ENCODE data around the gene TBPL1.
A peak's percentile ranks its signal among the peaks of the same experiment; 100 is the strongest.
"Not testable (repeated sequence)": the region's sequence is repeated elsewhere in the genome, so short reads cannot be mapped to it uniquely, and the experiment has no call there.

The TBPL1 gene

GRCh38 chr6:133952815-133953633 lies at the start of gene TBPL1:
Gene TBPL1, plus strand, starts transcription at chr6:133953224. Its CDS starts 26,902 bp downstream, at chr6:133980126.
- peak; percentile 89 to 92 for DNase-seq (ENCODE audit: low read depth in 2 of 2)

- DNase-seq (ENCODE audit: low read depth in 2 of 2) = no peak
Observed at GRCh38 chr6:133903855-133904254, 49.2 kb upstream of the TBPL1 start.

DNA sequence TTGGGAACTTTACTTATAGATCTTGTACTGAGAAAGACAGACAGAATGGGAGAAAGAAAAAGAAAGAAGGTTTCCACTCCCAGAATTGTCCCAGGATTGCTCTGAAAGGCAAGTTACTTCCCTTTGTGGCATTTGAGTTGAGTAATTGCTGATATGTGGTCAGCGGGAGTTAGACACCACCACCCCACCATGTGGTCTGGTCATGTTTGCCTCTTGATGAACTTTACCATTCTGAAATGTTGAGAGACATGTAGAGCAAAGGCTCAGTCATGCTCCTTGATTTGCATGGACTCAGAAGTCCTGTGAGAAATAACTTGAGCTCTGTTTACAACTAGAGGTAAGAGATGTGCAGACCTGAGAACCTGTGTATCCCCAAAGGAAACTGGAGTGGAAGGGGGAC lies 47.0 kb upstream of the TBPL1 start:
- no peak for DNase-seq (ENCODE audit: low read depth in 2 of 2)

DNA sequence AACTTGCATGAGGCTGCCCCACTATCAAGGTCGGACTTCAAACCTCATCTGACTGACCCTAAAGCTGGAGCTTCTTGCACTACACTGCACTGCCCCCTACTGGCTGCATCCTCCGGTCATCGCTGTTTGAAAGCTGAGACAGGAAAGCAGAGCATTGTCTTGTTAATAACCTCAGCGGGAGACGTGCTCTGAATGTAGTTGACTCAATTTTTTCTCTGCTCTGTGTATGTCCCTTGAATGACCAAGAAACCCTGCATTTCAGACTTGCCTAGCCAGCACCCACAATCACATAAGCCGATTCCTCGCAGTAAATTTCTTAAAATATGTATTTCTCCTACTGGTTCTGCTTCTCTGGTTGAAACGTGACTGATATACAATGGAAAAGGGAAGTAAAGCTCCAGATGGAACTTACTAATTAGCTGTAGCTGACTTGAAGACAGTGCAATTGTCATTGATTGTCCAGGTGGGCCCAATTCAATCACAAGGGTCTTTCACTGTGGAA lies 36.3 kb upstream of the TBPL1 start:
- peak; percentile 16 to 40 for DNase-seq (ENCODE audit: low read depth in 2 of 2)

GRCh38 chr6:133917781-133918180 lies 35.2 kb upstream of the TBPL1 start:
- DNase-seq (ENCODE audit: low read depth in 2 of 2) = no peak

DNA sequence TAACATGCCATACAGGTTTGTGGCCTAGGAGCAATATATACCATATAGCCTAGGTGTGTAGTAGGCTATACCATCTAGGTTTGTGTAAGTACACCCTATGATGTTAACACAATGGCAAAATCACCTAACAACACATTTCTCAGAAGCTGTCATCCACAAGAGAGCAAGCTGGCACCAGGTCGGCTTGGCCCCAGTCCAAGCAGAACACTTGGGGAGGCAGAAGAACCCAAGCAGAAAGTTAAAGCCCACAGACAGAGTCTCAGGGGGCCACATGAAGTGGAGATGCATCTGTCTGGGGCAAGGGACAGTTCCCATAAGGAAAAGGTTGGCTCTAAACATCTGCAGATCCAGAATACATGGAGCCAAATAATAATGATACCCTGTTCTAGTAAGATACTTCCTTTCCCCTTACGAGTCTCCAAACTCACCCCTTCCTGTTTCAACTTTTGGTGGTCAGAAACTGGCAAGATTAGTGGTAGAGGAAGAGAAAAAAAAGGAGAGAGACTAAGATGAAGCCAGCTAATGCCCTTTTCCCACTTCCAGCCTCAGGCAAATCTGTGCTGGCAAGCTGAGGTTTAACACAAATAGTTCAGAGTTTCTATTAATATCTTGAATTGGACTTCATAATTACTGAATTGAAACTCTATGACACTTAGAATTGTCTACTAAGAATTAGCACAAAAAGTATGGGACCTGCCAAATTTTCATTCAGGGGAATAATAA lies 34.7 kb upstream of the TBPL1 start:
- no peak for DNase-seq (ENCODE audit: low read depth in 2 of 2)

- no peak for DNase-seq (ENCODE audit: low read depth in 2 of 2)
Observed at GRCh38 chr6:133919362-133919761, 33.7 kb upstream of the TBPL1 start.

DNA sequence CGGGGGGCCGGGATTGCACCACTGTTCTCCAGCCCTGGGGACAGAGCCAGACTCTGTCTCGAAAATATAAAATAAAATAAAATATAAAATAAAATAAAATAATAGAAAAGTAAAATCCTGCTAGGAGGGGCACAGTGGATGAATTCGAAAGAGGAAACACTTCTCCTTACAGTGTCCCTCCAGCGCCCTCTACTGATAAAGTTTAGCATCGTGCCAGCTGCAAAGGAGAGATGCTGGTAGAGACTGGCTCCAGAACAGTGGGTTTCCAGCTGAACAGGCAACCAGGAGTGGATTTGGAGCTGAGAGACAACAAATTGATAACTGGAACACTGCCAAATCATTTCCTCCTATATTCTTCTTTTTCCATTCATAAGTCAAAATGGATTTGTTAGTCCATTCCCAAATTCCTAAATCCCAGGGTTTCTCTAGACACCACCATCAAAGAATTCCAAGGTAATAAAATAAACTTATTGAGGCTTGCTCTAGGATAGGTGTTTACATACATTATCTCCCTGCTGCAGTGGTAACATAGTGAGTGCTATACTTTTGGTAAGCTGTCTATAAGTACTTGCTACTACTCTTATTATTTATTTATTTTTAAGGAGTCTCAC lies 31.7 kb upstream of the TBPL1 start:
- peak; percentile 2 to 33 for DNase-seq (ENCODE audit: low read depth in 2 of 2)

- peak in 1 of 2 donors; percentile 17 for DNase-seq (ENCODE audit: low read depth in 2 of 2)
Observed at GRCh38 chr6:133923938-133924593, 29.0 kb upstream of the TBPL1 start.

DNA sequence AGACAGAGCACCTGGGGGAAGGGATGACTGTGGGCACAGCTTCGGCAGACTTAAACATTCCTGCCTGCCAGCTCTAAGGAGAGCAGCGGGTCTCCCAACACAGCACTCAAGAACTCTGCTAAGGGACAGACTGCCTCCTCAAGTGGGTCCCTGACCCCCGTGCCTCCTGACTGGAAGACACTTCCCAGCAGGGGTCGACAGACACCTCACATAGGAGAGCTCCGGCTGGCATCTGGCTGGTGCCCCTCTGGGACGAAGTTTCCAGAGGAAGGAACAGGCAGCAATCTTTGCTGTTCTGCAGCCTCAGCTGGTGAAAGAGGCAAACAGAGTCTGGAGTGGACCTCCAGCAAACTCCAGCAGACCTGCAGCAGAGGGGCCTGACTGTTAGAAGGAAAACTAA lies 21.8 kb upstream of the TBPL1 start:
- DNase-seq (ENCODE audit: low read depth in 2 of 2) = not testable (repeated sequence)

GRCh38 chr6:133936352-133936751 lies 16.7 kb upstream of the TBPL1 start:
- DNase-seq (ENCODE audit: low read depth in 2 of 2) = not testable (repeated sequence)

- no peak for DNase-seq (ENCODE audit: low read depth in 2 of 2)
Observed at GRCh38 chr6:133937909-133938308, 15.1 kb upstream of the TBPL1 start.

- DNase-seq (ENCODE audit: low read depth in 2 of 2) = no peak
Observed at GRCh38 chr6:133938533-133938932, 14.5 kb upstream of the TBPL1 start.

GRCh38 chr6:133939778-133940667 lies 13.0 kb upstream of the TBPL1 start:
- DNase-seq (ENCODE audit: low read depth in 2 of 2) = no peak

GRCh38 chr6:133945158-133945557 lies 7.9 kb upstream of the TBPL1 start:
- DNase-seq (ENCODE audit: low read depth in 2 of 2) = no peak

GRCh38 chr6:133947302-133947900 lies 5.6 kb upstream of the TBPL1 start:
- DNase-seq (ENCODE audit: low read depth in 2 of 2) = no peak

DNA sequence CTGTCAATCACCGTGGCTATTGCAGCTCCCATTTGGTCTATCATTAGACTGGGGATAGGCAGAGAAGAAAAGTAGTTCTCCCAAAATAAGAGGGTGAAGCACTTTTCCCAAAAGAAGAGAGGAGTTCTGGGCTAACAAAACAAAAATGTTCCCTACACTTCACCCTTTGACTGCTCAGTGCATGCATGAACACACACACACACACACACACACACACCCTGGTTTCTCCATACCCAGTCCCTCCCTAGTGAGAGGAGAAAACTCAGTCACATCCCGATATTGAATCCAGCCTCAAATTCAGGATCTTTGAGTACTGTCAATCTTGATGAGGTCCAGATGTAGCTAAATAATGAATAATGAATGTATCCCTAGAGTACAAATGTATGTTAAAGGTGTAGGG lies 4.6 kb upstream of the TBPL1 start:
- DNase-seq (ENCODE audit: low read depth in 2 of 2) = no peak

GRCh38 chr6:133951227-133951626 lies 1.8 kb upstream of the TBPL1 start:
- DNase-seq (ENCODE audit: low read depth in 2 of 2) = no peak

- DNase-seq (ENCODE audit: low read depth in 2 of 2) = peak in 1 of 2 donors; percentile 16
Observed at GRCh38 chr6:133951881-133952814, 876 bp upstream of the TBPL1 start.
